ENCODE results near the gene MAMDC2.

Gene MAMDC2

GRCh38 chr9:70015099-70015498, 28.5 kb upstream of the MAMDC2 start:
- no peak for TF ChIP-seq TOX (CRISPR knock-in tag; IDR thresholded peaks at IDR 0.05; ENCODE audit: borderline replicate concordance)
- no peak for TF ChIP-seq RARB (CRISPR knock-in tag; IDR thresholded peaks at IDR 0.05)
- no peak for TF ChIP-seq TSHZ2 (CRISPR knock-in tag; IDR thresholded peaks at IDR 0.05)
- TF ChIP-seq POU6F1 (CRISPR knock-in tag; IDR thresholded peaks at IDR 0.05; ENCODE audit: borderline replicate concordance, low read depth), result no peak
- no peak for TF ChIP-seq PPARA (CRISPR knock-in tag; IDR thresholded peaks at IDR 0.05; ENCODE audit: borderline replicate concordance)
- no peak for TF ChIP-seq CSRNP3 (CRISPR knock-in tag; IDR thresholded peaks at IDR 0.05)
- no peak for TF ChIP-seq PATZ1 (CRISPR knock-in tag; IDR thresholded peaks at IDR 0.05; ENCODE audit: borderline replicate concordance)
- no peak for TF ChIP-seq BACH2 (CRISPR knock-in tag; IDR thresholded peaks at IDR 0.05; ENCODE audit: borderline replicate concordance)
- TF ChIP-seq ZNF8 (CRISPR knock-in tag; IDR thresholded peaks at IDR 0.05), result no peak
- no peak for TF ChIP-seq TCF4 (CRISPR knock-in tag; IDR thresholded peaks at IDR 0.05; ENCODE audit: borderline replicate concordance)
- ATAC-seq, result no peak

- TF ChIP-seq CSDC2 (CRISPR knock-in tag; IDR thresholded peaks at IDR 0.05) (no peak), ZNF565 (CRISPR knock-in tag; conservative IDR thresholded peaks at IDR 0.05; ENCODE audit: low read depth) (no peak), GLIS3 (CRISPR knock-in tag; IDR thresholded peaks at IDR 0.05) (no peak), ESRRG (CRISPR knock-in tag; IDR thresholded peaks at IDR 0.05) (no peak), TCF4 (CRISPR knock-in tag; IDR thresholded peaks at IDR 0.05; ENCODE audit: borderline replicate concordance) (no peak), BACH2 (CRISPR knock-in tag; IDR thresholded peaks at IDR 0.05; ENCODE audit: borderline replicate concordance) (no peak), ZNF70 (CRISPR knock-in tag; IDR thresholded peaks at IDR 0.05) (no peak), SNAI2 (CRISPR knock-in tag; IDR thresholded peaks at IDR 0.05) (no peak), PATZ1 (CRISPR knock-in tag; IDR thresholded peaks at IDR 0.05; ENCODE audit: borderline replicate concordance) (no peak)
- no peak for ATAC-seq
These were observed 23.4 kb upstream of the MAMDC2 start for GRCh38 chr9:70020217-70020616.

- ATAC-seq, result peak; percentile 88
- TF ChIP-seq SNAI2 (CRISPR knock-in tag; IDR thresholded peaks at IDR 0.05) (no peak), POU6F1 (CRISPR knock-in tag; IDR thresholded peaks at IDR 0.05; ENCODE audit: borderline replicate concordance, low read depth) (no peak), ISL1 (CRISPR knock-in tag; IDR thresholded peaks at IDR 0.05) (peak; percentile 58; the same call in 1 of the 2 replicates), ZNF565 (CRISPR knock-in tag; conservative IDR thresholded peaks at IDR 0.05; ENCODE audit: low read depth) (no peak), BACH2 (CRISPR knock-in tag; IDR thresholded peaks at IDR 0.05; ENCODE audit: borderline replicate concordance) (no peak), ZC3H10 (CRISPR knock-in tag; IDR thresholded peaks at IDR 0.05) (peak; percentile 56; the same call in 1 of the 2 replicates), ZFP30 (CRISPR knock-in tag; IDR thresholded peaks at IDR 0.05) (no peak)
These were observed 22.6 kb upstream of the MAMDC2 start for GRCh38 chr9:70020991-70021571.

Data from SK-N-SH treated with all-trans-retinoic acid at 6 μM for 48 hours (cell line).